ENCODE measurements around the gene NT5DC2.
A peak's percentile ranks its signal among the peaks of the same experiment; 100 is the strongest.

NT5DC2 gene

DNA sequence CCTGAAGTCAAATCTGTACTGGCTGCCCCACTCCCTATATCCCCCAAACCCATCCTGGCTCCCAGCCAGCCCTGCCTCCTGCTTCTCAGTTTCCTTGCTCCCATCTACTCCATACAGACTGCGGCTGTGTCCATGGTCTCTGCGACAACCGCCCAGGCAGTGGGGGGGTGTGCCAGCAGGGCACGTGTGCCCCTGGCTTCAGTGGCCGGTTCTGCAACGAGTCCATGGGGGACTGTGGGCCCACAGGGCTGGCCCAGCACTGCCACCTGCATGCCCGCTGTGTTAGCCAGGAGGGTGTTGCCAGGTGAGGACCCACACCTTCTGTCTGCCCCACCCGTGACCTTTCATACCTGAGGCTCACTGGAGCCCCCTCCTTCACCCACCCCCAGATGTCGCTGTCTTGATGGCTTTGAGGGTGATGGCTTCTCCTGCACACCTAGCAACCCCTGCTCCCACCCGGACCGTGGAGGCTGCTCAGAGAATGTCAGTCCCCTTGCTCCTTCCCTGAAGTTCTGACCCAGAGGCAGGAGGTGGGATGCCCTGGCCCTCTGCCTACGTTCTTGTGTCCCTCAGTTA, 23.8 kb downstream of the NT5DC2 start:
- Histone ChIP-seq H3K27me3 (ENCODE audit: low read depth, low read length) (peaks cover 8% of the 10 kb centered on the region; the same call in 1 of the 2 replicates), H3K9ac (ENCODE audit: low read length) (no peak overlapping the region), H3K4me3 (ENCODE audit: low read length) (no peak overlapping the region), H3K4me2 (ENCODE audit: low read length) (no peak overlapping the region), H2AFZ (ENCODE audit: low read depth, low read length) (no peak overlapping the region), H3K36me3 (replicated peaks; ENCODE audit: low read depth, low read length) (no peaks in the 10 kb centered on the region), H3K79me2 (ENCODE audit: low read length) (no peaks in the 10 kb centered on the region), H4K20me1 (ENCODE audit: insufficient read depth, low read length) (no peaks in the 10 kb centered on the region), H3K4me1 (ENCODE audit: low read length) (no peaks in the 10 kb centered on the region), H3K9me3 (ENCODE audit: insufficient read depth, low read length) (no peaks in the 10 kb centered on the region), H3K27ac (ENCODE audit: low read length) (no peak overlapping the region)
- TF ChIP-seq, protein P1, sequence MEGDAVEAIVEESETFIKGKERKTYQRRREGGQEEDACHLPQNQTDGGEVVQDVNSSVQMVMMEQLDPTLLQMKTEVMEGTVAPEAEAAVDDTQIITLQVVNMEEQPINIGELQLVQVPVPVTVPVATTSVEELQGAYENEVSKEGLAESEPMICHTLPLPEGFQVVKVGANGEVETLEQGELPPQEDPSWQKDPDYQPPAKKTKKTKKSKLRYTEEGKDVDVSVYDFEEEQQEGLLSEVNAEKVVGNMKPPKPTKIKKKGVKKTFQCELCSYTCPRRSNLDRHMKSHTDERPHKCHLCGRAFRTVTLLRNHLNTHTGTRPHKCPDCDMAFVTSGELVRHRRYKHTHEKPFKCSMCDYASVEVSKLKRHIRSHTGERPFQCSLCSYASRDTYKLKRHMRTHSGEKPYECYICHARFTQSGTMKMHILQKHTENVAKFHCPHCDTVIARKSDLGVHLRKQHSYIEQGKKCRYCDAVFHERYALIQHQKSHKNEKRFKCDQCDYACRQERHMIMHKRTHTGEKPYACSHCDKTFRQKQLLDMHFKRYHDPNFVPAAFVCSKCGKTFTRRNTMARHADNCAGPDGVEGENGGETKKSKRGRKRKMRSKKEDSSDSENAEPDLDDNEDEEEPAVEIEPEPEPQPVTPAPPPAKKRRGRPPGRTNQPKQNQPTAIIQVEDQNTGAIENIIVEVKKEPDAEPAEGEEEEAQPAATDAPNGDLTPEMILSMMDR (IDR thresholded peaks at IDR 0.05; ENCODE audit: low read depth, low read length), result peak; percentile 34; the same call in 1 of the 2 replicates
- no peak for TF ChIP-seq EZH2phosphoT487 (IDR thresholded peaks at IDR 0.05; ENCODE audit: low read depth)

DNA sequence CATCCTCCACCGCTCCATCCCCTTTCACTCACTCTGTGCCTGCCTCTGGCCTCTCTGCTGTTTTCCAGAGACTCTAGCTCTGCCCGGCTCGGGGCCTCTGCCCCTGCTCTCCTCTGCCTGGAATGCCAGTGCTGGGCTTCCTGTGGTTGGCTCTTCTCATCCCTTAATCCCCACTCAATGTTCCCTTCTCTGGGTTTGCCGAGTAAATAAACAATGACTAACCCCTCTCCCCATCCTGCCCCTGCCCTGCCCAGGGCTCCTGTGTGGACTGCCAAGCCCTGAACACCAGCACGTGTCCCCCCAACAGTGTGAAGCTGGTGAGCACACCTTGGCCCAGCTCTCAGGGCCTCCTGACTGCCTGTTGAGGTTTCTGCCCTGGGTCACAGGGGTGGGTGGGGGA, 26.3 kb downstream of the NT5DC2 start:
- no peak for TF ChIP-seq EZH2phosphoT487 (IDR thresholded peaks at IDR 0.05; ENCODE audit: low read depth)
- no peaks in the 10 kb centered on the region for H3K36me3 ChIP-seq (replicated peaks; ENCODE audit: low read depth, low read length)
- no peak overlapping the region for H3K4me3 ChIP-seq (ENCODE audit: low read length)
- H3K4me2 ChIP-seq (ENCODE audit: low read length), result no peak overlapping the region
- H4K20me1 ChIP-seq (ENCODE audit: insufficient read depth, low read length), result no peaks in the 10 kb centered on the region
- H3K9me3 ChIP-seq (ENCODE audit: insufficient read depth, low read length), result no peaks in the 10 kb centered on the region
- H3K27me3 ChIP-seq (ENCODE audit: low read depth, low read length), result peaks cover 11% of the 10 kb centered on the region; the same call in 1 of the 2 replicates
- no peak overlapping the region for H3K27ac ChIP-seq (ENCODE audit: low read length)
- no peaks in the 10 kb centered on the region for H3K79me2 ChIP-seq (ENCODE audit: low read length)
- no peak overlapping the region for H2AFZ ChIP-seq (ENCODE audit: low read depth, low read length)
- H3K9ac ChIP-seq (ENCODE audit: low read length), result no peak overlapping the region
- H3K4me1 ChIP-seq (ENCODE audit: low read length), result no peaks in the 10 kb centered on the region

DNA sequence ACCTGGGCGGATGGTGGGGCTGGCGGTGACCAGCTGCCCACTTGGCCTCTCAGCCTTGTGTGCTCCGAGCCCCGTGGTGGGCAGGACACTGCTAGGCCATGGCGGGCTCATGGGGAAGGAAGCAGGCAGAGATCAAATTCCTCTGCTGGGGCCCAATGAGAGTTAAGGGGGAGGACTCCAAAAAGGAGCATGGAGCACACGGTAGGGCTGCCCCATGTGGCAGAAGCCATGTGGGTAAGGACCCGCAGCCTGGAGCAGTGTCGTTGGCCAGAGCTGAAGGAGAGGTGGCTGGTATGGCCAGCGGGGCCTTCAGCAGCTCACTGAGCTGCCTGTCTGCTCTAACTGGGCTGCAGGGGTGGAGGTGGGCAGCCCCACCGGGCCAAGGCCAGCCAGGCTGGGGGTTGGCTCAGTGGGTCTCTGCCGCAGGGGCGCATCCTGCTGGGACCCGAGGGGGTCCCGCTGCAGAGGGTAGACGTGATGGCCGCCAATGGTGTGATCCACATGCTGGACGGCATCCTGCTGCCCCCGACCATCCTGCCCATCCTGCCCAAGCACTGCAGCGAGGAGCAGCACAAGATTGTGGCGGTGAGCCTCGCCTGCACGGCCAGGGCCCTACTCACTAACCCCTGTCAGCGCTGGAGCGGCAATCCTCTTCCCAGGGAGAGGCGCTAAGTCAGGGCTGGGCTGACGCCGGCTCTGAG, 27.2 kb downstream of the NT5DC2 start:
- Histone ChIP-seq H3K79me2 (ENCODE audit: low read length) (no peaks in the 10 kb centered on the region), H4K20me1 (ENCODE audit: insufficient read depth, low read length) (no peaks in the 10 kb centered on the region)

DNA sequence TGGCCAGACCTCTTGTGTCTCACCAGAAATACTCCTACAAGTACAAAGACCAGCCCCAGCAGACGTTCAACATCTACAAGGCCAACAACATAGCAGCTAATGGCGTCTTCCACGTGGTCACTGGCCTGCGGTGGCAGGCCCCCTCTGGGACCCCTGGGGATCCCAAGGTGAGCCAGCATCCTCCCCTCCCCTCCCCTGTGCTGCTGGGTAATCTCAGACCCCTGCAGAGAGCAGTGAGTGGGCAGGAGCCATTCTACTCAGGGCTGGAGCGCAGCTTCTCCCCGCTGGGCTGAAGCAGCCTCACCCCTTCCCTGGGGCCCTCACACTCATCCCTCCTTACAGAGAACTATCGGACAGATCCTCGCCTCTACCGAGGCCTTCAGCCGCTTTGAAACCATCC, 28.7 kb downstream of the NT5DC2 start:
- Histone ChIP-seq H3K79me2 (ENCODE audit: low read length) (no peaks in the 10 kb centered on the region), H4K20me1 (ENCODE audit: insufficient read depth, low read length) (no peaks in the 10 kb centered on the region)

More for the DNA sequence above, 27.2 kb downstream of the NT5DC2 start:
- H3K36me3 ChIP-seq (replicated peaks; ENCODE audit: low read depth, low read length), result no peaks in the 10 kb centered on the region
- H3K4me1 ChIP-seq (ENCODE audit: low read length), result no peaks in the 10 kb centered on the region
- no peak overlapping the region for H3K4me3 ChIP-seq (ENCODE audit: low read length)
- no peak for TF ChIP-seq EZH2phosphoT487 (IDR thresholded peaks at IDR 0.05; ENCODE audit: low read depth)
- TF ChIP-seq, protein P1 (IDR thresholded peaks at IDR 0.05; ENCODE audit: low read depth, low read length), result no peak
- H3K27ac ChIP-seq (ENCODE audit: low read length), result no peak overlapping the region
- no peak overlapping the region for H3K9ac ChIP-seq (ENCODE audit: low read length)
- no peak overlapping the region for H2AFZ ChIP-seq (ENCODE audit: low read depth, low read length)
- H3K27me3 ChIP-seq (ENCODE audit: low read depth, low read length), result peaks cover 12% of the 10 kb centered on the region; the same call in 1 of the 2 replicates
- no peaks in the 10 kb centered on the region for H3K9me3 ChIP-seq (ENCODE audit: insufficient read depth, low read length)
- no peak overlapping the region for H3K4me2 ChIP-seq (ENCODE audit: low read length)

More for the DNA sequence above, 28.7 kb downstream of the NT5DC2 start:
- H3K36me3 ChIP-seq (replicated peaks; ENCODE audit: low read depth, low read length), result no peaks in the 10 kb centered on the region
- H3K27ac ChIP-seq (ENCODE audit: low read length), result no peak overlapping the region
- TF ChIP-seq, protein P1 (IDR thresholded peaks at IDR 0.05; ENCODE audit: low read depth, low read length), result no peak
- no peak for TF ChIP-seq EZH2phosphoT487 (IDR thresholded peaks at IDR 0.05; ENCODE audit: low read depth)
- H3K4me3 ChIP-seq (ENCODE audit: low read length), result no peak overlapping the region
- H3K4me2 ChIP-seq (ENCODE audit: low read length), result no peak overlapping the region
- no peaks in the 10 kb centered on the region for H3K9me3 ChIP-seq (ENCODE audit: insufficient read depth, low read length)
- H2AFZ ChIP-seq (ENCODE audit: low read depth, low read length), result no peak overlapping the region
- no peaks in the 10 kb centered on the region for H3K4me1 ChIP-seq (ENCODE audit: low read length)
- peaks cover 12% of the 10 kb centered on the region; the same call in 1 of the 2 replicates for H3K27me3 ChIP-seq (ENCODE audit: low read depth, low read length)
- H3K9ac ChIP-seq (ENCODE audit: low read length), result no peak overlapping the region

All from OCI-LY3 (cell line).